Chondrocyte (in vitro differentiated cells): Measurements from ENCODE around the gene STAC. TPM values are rescaled to one million over a fixed set of nuclear protein-coding genes. Genes with fewer than 3 reads are reported as not detected.

Experiments used
- DNase-seq: peaks from one replicate; pipeline ENCODE4 v3.0.0; 2021; ENCODE audit warnings: mixed read lengths, low spot score
- H3K27ac Mint-ChIP-seq: one replicate; pipeline ENCODE4 v1.8.0; 2021; ENCODE audit warnings: mild to moderate bottlenecking, moderate library complexity, mixed read lengths; ENCODE audit not compliant: unreplicated experiment
- H3K27me3 Mint-ChIP-seq: 2 replicates; pipeline ENCODE4 v1.8.0; 2021; ENCODE audit warnings: low read depth, mixed read lengths
- H3K36me3 Mint-ChIP-seq: 2 replicates; pipeline ENCODE4 v1.8.0; 2021; ENCODE audit warnings: low read depth, mixed read lengths
- H3K4me1 Mint-ChIP-seq: 2 replicates; pipeline ENCODE4 v1.8.0; 2021; ENCODE audit warnings: low read depth, mild to moderate bottlenecking, mixed read lengths
- H3K4me3 Mint-ChIP-seq: one replicate; pipeline ENCODE4 v1.8.0; 2021; ENCODE audit warnings: mild to moderate bottlenecking, moderate library complexity, mixed read lengths; ENCODE audit not compliant: unreplicated experiment
- H3K9me3 Mint-ChIP-seq: 2 replicates; pipeline ENCODE4 v1.8.0; 2021; ENCODE audit warnings: low read depth, mixed read lengths
- total RNA-seq: library from RNA; stranded (reverse); gene quantifications from 3 replicates; pipeline ENCODE4 v1.2.1, GENCODE V29; 2021
- TF ChIP-seq, protein P1 (sequence below): fragments of 200-600 bp; sonication (generic); IDR thresholded peaks from 2 replicates; pipeline ENCODE4 v1.5.0; 2021; ENCODE audit warnings: antibody characterized with exemption, mild to moderate bottlenecking, moderate library complexity

The STAC gene
- total RNA-seq, 1 donor from 2014 or later = 0.07 TPM

DNA sequence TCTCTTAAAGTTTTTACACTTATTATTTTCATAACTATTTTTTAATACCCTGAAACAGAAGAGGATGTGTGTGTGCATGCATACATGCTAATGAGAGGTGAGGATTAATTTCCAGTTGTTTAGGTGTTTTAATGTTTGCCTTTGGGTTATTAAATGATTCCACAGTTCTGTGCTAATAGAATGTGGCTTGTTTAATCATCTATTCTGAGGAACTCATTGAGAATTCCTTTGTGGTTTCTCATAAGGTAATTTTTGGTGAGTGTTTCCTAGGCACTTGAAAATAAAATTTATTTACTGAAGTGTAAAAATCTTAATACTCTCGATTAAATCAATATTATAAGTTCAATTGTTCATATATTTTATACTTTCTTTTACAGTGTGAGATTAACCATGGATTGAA, 38.0 kb downstream of the STAC start:
- TF ChIP-seq, protein P1, sequence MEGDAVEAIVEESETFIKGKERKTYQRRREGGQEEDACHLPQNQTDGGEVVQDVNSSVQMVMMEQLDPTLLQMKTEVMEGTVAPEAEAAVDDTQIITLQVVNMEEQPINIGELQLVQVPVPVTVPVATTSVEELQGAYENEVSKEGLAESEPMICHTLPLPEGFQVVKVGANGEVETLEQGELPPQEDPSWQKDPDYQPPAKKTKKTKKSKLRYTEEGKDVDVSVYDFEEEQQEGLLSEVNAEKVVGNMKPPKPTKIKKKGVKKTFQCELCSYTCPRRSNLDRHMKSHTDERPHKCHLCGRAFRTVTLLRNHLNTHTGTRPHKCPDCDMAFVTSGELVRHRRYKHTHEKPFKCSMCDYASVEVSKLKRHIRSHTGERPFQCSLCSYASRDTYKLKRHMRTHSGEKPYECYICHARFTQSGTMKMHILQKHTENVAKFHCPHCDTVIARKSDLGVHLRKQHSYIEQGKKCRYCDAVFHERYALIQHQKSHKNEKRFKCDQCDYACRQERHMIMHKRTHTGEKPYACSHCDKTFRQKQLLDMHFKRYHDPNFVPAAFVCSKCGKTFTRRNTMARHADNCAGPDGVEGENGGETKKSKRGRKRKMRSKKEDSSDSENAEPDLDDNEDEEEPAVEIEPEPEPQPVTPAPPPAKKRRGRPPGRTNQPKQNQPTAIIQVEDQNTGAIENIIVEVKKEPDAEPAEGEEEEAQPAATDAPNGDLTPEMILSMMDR = no peak
- no peak for DNase-seq
- Mint-ChIP-seq H3K4me3 (no peak overlapping the region), H3K36me3 (no peaks in the 10 kb centered on the region), H3K27ac (no peak overlapping the region), H3K27me3 (peaks cover 7% of the 10 kb centered on the region), H3K9me3 (peaks cover 4% of the 10 kb centered on the region), H3K4me1 (no peaks in the 10 kb centered on the region)

- Mint-ChIP-seq H3K36me3 (no peaks in the 10 kb centered on the region), H3K4me3 (no peak overlapping the region), H3K27me3 (peaks cover 10% of the 10 kb centered on the region), H3K27ac (no peak overlapping the region), H3K9me3 (no peaks in the 10 kb centered on the region), H3K4me1 (no peaks in the 10 kb centered on the region)
- no peak for DNase-seq
- TF ChIP-seq, protein P1 = no peak
Observed at GRCh38 chr3:36428445-36428844, 48.1 kb downstream of the STAC start.

DNA sequence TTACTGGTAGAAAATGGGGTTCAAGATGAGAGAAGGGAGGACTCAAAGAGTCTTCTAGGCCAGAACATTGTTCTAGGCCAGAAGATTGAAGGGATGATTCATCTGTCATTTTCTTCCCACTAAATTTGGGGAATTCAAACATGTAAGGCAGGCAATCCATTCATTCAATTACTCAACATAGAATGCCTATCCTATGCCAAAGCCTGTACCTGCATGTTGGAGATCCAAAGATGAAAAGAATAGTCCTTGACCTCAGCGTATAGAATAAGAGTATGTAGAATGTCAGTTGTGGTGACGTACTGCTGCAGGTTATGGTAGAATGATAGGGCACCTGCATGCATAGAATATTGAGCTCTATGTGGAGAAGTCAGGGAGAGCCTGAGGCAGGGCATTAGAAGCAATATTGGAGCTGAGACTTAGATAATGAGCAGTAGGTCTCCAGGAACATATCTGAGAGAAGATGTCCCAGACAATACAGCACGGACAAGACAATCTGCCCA, 49.7 kb downstream of the STAC start:
- no peaks in the 10 kb centered on the region for H3K4me1 Mint-ChIP-seq
- H3K9me3 Mint-ChIP-seq = no peaks in the 10 kb centered on the region
- H3K27me3 Mint-ChIP-seq = peaks cover 10% of the 10 kb centered on the region
- H3K27ac Mint-ChIP-seq = no peak overlapping the region
- no peak for DNase-seq
- H3K4me3 Mint-ChIP-seq = no peak overlapping the region
- H3K36me3 Mint-ChIP-seq = no peaks in the 10 kb centered on the region
- TF ChIP-seq, protein P1 = no peak

- H3K27me3 Mint-ChIP-seq = peaks cover 2% of the 10 kb centered on the region
- no peak overlapping the region for H3K4me3 Mint-ChIP-seq
- no peaks in the 10 kb centered on the region for H3K4me1 Mint-ChIP-seq
- no peaks in the 10 kb centered on the region for H3K36me3 Mint-ChIP-seq
- no peak overlapping the region for H3K27ac Mint-ChIP-seq
- H3K9me3 Mint-ChIP-seq = no peaks in the 10 kb centered on the region
- TF ChIP-seq, protein P1 = no peak
- DNase-seq = no peak
Observed at GRCh38 chr3:36433511-36433910, 53.2 kb downstream of the STAC start.

- Mint-ChIP-seq H3K4me3 (no peak overlapping the region), H3K27me3 (peaks cover 9% of the 10 kb centered on the region), H3K9me3 (no peaks in the 10 kb centered on the region), H3K36me3 (no peaks in the 10 kb centered on the region), H3K27ac (no peak overlapping the region), H3K4me1 (no peaks in the 10 kb centered on the region)
- no peak for DNase-seq
- TF ChIP-seq, protein P1 = no peak
Observed at GRCh38 chr3:36434687-36435426, 54.6 kb downstream of the STAC start.
